Activated T-helper 1 cell treated with anti-CD3 and anti-CD28 coated beads, Interleukin-2, amount 50 U/mL, for 16 hours (primary cell): ENCODE measurements around the gene MACROD2.
"Not testable (repeated sequence)": the region's sequence is repeated elsewhere in the genome, so short reads cannot be mapped to it uniquely, and the experiment has no call there.

Experiments
- DNase-seq, 2 donors: peaks; one replicate each; pipeline ENCODE4 v3.0.0-alpha.2; 2020; ENCODE audit warnings: low read depth in 1 of 2, low spot score in 1 of 2

Gene MACROD2

DNA sequence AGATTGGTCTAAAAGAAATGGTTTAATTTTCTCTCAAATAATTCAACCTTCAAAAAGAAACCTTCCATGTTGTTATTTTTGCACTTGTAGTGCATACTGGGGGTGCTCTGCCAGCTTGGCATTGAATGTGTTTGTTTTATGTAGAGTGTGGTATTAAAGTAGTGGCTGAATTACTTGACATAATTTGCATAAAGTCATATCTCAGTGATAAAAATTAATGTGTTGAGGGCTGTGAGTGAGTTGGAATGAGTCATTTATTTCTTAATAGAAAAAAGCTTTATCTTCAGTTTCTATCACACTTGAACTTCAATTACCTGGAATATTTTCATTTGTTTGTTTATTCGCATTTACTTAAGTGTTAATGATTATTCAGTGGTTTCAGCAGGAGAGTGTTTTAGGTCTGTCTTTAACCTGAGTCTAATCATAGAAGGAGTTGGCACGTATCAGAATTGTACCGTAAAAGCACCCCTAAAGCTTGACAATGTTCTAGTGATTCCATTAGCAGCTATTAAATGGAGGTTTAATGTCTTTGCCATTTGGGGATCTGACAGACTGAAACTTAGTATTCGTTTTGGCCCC lies 1143.3 kb downstream of the MACROD2 start:
- no peak for DNase-seq

DNA sequence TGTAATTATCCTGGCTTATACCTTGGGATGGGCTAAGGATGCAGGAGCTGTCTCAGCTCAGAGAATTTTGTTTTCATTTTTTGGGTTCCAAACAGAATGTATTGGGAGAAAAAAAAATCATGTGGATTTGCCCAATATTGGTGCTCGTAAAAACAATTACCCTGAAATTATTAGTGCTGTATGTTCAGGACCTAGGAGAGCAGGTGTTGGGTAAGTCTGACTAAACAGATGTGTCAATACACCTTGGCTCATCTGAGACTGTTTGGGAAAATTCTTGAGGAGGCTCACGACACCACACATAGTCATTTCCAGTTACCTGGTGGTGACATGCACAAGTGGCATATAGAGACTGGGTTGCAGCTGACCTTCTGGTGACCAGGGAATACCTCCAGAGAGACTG lies 1144.2 kb downstream of the MACROD2 start:
- no peak for DNase-seq

DNA sequence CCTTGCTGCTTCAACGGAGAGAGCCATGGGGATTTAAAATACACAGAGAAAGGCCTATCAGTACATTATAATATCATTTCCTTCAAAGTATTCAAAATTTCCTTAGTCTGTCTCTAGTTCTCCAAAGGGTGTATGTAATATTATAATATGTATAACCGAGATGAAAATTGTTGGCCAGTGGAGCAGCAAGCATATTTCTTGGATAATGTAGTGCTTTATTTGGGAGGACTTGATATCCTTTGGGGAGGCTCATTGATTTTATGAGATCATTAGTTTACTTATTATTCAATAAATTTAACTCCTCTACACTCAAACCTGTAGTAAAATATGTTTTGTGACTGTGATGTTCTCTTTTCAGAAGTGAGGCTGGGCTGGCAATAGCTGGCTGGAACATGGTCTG lies 1145.0 kb downstream of the MACROD2 start:
- no peak for DNase-seq

DNA sequence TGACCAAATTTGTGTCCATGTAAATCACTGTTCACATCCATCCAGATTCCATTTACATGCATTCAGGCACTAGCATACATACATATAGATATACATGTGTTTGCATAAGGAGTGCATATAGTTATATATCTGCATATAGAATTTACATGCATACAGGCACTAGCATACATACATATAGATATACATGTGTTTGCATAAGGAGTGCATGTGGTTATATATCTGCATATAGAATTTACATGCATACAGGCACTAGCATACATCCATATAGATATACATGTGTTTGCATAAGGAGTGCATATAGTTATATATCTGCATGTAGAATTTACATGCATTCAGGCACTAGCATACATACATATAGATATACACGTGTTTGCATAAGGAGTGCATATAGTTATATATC lies 1145.6 kb downstream of the MACROD2 start:
- not testable (repeated sequence) for DNase-seq

DNA sequence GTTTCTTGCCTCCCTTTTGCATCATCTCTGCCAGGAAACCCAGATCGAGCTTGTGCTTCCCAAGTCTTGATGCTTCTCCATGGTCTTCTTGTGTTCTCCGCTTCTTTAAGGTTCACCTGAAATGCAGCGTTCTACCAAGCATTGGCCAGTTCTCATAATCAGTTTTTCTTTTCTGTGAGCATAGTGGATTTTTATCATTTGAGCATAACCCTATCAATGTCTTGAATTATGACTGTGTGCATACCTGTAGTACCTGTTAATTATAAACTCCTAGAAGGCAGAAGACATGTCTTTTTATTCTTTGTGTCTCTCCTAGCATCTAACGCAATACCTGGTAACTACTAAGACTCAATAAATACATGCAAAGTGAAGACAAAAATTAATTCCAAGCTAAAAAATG lies 1146.5 kb downstream of the MACROD2 start:
- no peak for DNase-seq

- DNase-seq: no peak
Measured at GRCh38 chr20:15143478-15143877, 1148.2 kb downstream of the MACROD2 start.

DNA sequence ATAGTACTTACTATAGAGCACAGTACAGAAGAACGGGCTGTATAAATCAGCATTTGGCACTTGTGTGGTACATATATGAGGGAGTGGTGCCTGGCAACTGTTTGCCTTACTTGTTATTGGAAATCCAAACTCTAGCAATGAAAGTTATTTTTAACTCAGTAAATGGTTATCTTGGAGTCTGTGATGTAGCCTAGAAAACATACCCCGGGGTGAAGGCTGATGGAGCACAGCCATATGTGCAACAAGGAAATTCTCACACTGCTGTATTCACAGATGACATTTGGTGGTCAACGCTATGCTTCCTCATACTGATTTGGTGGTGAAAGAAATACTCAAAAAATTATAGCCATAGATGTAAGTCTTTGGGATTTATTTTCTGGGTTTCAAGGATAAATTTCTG lies 1149.6 kb downstream of the MACROD2 start:
- no peak for DNase-seq

DNA sequence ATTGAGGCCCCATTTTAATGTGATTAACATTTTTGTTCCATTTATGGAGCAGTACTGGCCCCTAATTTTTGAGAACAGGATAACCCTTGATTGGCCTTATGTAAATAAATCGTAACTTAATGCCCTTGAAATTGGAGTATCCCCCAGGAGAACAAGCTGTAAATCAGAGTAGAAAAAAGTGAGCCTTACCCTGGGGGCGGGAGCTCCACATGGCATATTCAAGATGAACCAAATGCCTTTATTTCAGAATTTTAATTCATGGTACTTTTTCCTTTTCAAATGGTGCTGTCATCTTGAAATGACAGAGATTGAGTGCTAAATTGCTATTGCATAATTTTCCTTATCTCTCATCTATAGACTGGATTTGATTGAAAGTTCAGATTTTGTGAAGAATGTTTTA lies 1151.6 kb downstream of the MACROD2 start:
- no peak for DNase-seq

GRCh38 chr20:15154070-15154469 lies 1158.8 kb downstream of the MACROD2 start:
- no peak for DNase-seq

- DNase-seq: no peak
Measured at GRCh38 chr20:15155848-15156401, 1160.6 kb downstream of the MACROD2 start.

DNA sequence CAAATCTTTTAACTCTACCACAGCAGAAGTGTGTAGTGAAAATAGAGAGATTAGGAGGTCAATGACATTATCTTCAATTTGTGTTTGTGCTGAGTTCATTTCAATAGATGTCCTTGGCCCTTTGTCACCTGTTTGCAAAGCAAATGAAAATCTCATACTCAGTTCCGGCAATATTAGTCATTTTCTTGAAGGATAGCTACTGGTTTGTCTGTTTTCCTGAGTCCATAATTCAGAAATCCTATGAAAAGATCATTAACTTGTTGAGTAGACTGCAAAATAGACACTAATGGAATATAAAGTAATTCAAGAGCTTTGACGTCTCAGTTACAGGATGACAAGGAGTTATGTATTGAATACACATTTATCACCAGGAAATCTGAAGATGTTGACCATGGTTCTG lies 1163.2 kb downstream of the MACROD2 start:
- DNase-seq: no peak

DNA sequence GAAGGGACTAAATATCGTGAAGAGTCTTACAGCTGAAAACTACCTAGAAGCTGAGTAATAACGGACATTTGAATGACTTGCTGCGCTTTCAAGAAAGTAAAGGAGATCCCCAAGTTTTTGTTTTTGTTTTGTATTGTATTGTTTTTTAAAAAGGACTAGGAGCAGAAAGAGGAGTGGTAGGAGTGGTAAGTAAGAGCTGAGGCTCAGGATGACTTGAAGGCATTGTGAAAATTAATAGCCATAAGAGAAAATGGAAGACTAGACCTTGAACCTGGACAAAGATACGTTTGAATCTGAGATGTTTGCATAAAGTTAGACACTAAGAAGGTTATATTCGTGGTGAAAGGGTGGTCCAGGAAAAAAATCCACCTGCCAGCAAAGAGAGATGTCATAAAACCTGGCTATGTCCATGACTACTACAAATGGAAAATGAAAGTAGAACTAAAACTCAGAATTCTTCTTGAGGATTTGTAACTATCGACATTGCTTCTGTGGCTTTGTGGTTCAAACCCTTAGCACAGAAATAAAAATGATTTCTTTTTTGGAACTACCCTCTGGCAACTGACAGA lies 1166.8 kb downstream of the MACROD2 start:
- no peak for DNase-seq

GRCh38 chr20:15163632-15164031 lies 1168.3 kb downstream of the MACROD2 start:
- no peak for DNase-seq

DNA sequence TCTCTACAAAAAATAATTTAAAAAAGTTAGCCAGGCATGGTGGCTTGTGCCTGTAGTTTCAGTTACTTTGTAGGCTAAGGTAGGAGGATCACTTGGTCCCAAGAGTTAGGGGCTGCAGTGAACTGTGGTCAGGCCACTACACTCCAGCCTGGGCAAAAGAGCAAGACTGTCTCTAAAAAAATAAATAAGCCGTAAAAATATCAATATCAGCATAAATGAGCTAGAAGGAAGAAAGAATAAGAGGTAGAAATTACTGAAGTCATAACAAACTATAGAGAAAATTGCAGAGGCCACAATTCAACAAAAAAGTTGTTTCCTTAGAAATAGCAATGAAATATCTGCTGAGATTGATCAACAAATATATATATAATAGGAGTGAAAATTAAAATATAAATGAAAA lies 1169.4 kb downstream of the MACROD2 start:
- DNase-seq: no peak

GRCh38 chr20:15166744-15167143 lies 1171.4 kb downstream of the MACROD2 start:
- DNase-seq: no peak

- no peak for DNase-seq
Measured at GRCh38 chr20:15171016-15171415, 1175.7 kb downstream of the MACROD2 start.

- DNase-seq: no peak
Measured at GRCh38 chr20:15176929-15177328, 1181.6 kb downstream of the MACROD2 start.

DNA sequence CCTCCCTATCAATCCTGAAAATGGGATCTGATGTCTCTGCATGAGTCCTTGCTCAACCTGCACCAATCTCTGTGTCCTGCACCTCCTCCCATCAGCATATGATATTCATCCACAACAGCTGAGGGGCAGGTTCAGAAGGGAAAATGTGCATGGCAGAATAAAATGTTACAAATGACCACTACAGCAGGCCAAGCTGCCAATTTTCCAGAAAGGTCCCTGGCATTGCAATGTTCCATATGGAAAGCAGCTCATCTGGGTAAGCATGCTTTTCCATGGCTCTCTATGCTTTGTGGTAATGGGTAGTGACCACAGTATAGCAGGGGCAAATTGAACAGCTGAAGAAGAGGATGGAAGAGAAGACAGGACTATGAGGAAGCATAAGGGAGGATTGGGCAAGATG lies 1183.3 kb downstream of the MACROD2 start:
- no peak for DNase-seq

- DNase-seq: no peak
Measured at GRCh38 chr20:15179381-15179780, 1184.1 kb downstream of the MACROD2 start.

DNA sequence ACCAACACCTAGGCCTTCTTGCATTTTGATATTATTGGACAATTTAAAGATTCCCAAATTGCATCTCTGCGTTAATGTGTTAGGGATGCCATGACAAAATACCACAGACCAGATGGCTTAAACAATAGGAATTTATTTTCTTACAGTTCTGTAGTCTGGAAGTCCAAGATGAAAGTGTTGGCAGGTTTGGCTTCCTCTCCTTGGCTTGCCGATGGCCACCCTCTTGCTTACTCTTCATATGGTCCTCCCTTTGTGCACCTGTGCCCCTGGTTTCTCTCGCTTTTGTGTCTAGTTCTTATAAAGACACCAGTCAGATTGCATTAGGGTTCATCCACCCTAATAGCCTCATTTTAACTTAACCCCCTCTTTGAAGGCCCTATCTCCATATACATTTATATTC lies 1184.5 kb downstream of the MACROD2 start:
- no peak for DNase-seq

- no peak for DNase-seq
Measured at GRCh38 chr20:15185322-15185721, 1190.0 kb downstream of the MACROD2 start.

DNA sequence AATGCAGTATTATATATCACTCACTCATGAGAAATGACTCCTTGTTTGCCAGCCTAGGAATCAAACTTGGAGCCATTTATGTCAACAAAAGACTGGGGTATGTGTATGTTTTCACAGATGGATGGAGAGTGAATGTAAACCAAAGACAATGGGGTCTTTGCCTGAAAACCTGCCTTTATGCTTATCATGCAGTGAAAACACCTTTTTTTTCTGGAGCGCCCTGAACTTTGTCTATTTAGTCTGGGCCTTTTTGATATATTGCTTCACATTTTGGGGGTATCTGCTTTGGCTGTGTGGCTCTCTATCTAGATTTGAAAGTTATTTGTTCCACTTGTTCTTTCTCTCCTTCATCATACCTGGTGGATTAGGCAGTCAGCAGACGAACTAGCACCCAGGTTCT lies 1190.6 kb downstream of the MACROD2 start:
- no peak for DNase-seq

- no peak for DNase-seq
Measured at GRCh38 chr20:15187612-15188011, 1192.3 kb downstream of the MACROD2 start.
